Prostate gland (tissue), 2 donors: ENCODE measurements around the gene PEX11A. TPM values are rescaled to one million over a fixed set of nuclear protein-coding genes. Genes with fewer than 3 reads are reported as not detected.

Experiments
- DNase-seq: peaks from one replicate; pipeline ENCODE4 v3.0.0-alpha.2; 2019; ENCODE audit warnings: low spot score
- H3K27ac ChIP-seq, 2 donors: fragments of 200-600 bp; sonication (generic); 2 replicates each; pipeline ENCODE4 v1.5.1; 2017 to 2019
- H3K27me3 ChIP-seq: fragments of 200-600 bp; sonication (generic); replicated peaks from 2 replicates; pipeline ENCODE4 v1.5.1; 2019; ENCODE audit not compliant: insufficient read depth
- H3K36me3 ChIP-seq, 2 donors: fragments of 200-600 bp; sonication (generic); 1 replicate in 1 of 2; 2 replicates in 1 of 2; pipeline versions ENCODE4 v1.5.1 to v1.8.1; 2017 to 2019
- H3K4me1 ChIP-seq: fragments of 200-600 bp; sonication (generic); replicated peaks from 2 replicates; pipeline ENCODE4 v1.5.1; 2019
- H3K4me3 ChIP-seq, 2 donors: fragments of 200-600 bp; sonication (generic); 2 replicates each; pipeline ENCODE4 v1.5.1; 2017 to 2019
- H3K9me3 ChIP-seq: fragments of 200-600 bp; sonication (generic); 2 replicates; pipeline ENCODE4 v1.5.1; 2017
- CTCF ChIP-seq, 4 experiments: fragments of 200-600 bp in 2 of 4; fragments of 450-650 bp in 2 of 4; sonication (generic) in 2 of 4; IDR thresholded peaks; 1 replicate in 3 of 4; 2 replicates in 1 of 4; pipeline ENCODE4 v1.5.1; 2016 to 2019; ENCODE audit warnings: antibody characterized with exemption in 4 of 4, mild to moderate bottlenecking in 2 of 4, moderate library complexity in 2 of 4
- POLR2A ChIP-seq: fragments of 450-650 bp; IDR thresholded peaks from one replicate; pipeline ENCODE4 v1.6.1; 2016; ENCODE audit warnings: antibody characterized with exemption, mild to moderate bottlenecking
- POLR2AphosphoS5 ChIP-seq: sonication (generic); formaldehyde crosslinking; IDR thresholded peaks from one replicate; pipeline ENCODE4 v1.6.1; 2017; ENCODE audit warnings: antibody characterized with exemption
- WGBS: methylation state at CpG from one replicate; pipeline ENCODE4 v1.1.5; 2018; 5-methylcytosine and 5-hydroxymethylcytosine counted together
- intact Hi-C: fragments of 100-400 bp; cut with DNase I; formaldehyde crosslinking; loops from one replicate; pipeline ENCODE4 v1.14.2; 2022
- total RNA-seq, 2 donors: library from RNA; depleted of rRNA; stranded (reverse); fragments of >200 nt; gene quantifications; one replicate each; pipeline ENCODE4 v1.1.0, GENCODE V29; 2016

PEX11A gene
- total RNA-seq, 2 donors from 2014 or later: 13.5 to 23.3 TPM

GRCh38 chr15:89673165-89673512, 17.4 kb downstream of the PEX11A start:
- DNase-seq: no peak
- H3K4me3 ChIP-seq: no peak overlapping the region
- H3K4me1 ChIP-seq: no peaks in the 10 kb centered on the region
- intact Hi-C loops: no loop called here
- H3K27me3 ChIP-seq: no peaks in the 10 kb centered on the region
- no peaks in the 10 kb centered on the region for H3K9me3 ChIP-seq
- 68% methylated on average over 12 of the region's 12 CpGs for WGBS
- no peaks in the 10 kb centered on the region for H3K36me3 ChIP-seq
- H3K27ac ChIP-seq: no peak overlapping the region
- TF ChIP-seq POLR2AphosphoS5 (no peak), CTCF (IDR thresholded peaks at IDR 0.05) (no peak), POLR2A (no peak)

- TF ChIP-seq POLR2AphosphoS5 (no peak), POLR2A (no peak), CTCF (IDR thresholded peaks at IDR 0.05) (no peak)
- no peak for DNase-seq
- 88% methylated on average over 12 of the region's 12 CpGs for WGBS
- no peaks in the 10 kb centered on the region for H3K27me3 ChIP-seq
- no peaks in the 10 kb centered on the region for H3K9me3 ChIP-seq
- H3K4me3 ChIP-seq: no peak overlapping the region
- H3K4me1 ChIP-seq: no peaks in the 10 kb centered on the region
- no peaks in the 10 kb centered on the region for H3K36me3 ChIP-seq
- H3K27ac ChIP-seq: no peak overlapping the region
- intact Hi-C loops: no loop called here
These were observed 18.1 kb downstream of the PEX11A start for GRCh38 chr15:89672221-89673164.

- DNase-seq: no peak
- Histone ChIP-seq H3K27ac (no peak overlapping the region), H3K27me3 (no peaks in the 10 kb centered on the region), H3K4me3 (no peak overlapping the region), H3K36me3 (no peaks in the 10 kb centered on the region), H3K4me1 (no peaks in the 10 kb centered on the region), H3K9me3 (no peaks in the 10 kb centered on the region)
- intact Hi-C loops: no loop called here
- 28% methylated on average over 4 of the region's 4 CpGs for WGBS
- TF ChIP-seq POLR2AphosphoS5 (no peak), CTCF (IDR thresholded peaks at IDR 0.05) (no peak), POLR2A (no peak)
These were observed 18.9 kb downstream of the PEX11A start for GRCh38 chr15:89671687-89672086.

- no peaks in the 10 kb centered on the region for H3K27me3 ChIP-seq
- 74% methylated on average over 12 of the region's 12 CpGs for WGBS
- H3K9me3 ChIP-seq: no peaks in the 10 kb centered on the region
- H3K4me1 ChIP-seq: no peaks in the 10 kb centered on the region
- TF ChIP-seq POLR2A (no peak), POLR2AphosphoS5 (no peak), CTCF (IDR thresholded peaks at IDR 0.05) (no peak)
- intact Hi-C loops: no loop called here
- no peak overlapping the region for H3K27ac ChIP-seq
- DNase-seq: no peak
- no peak overlapping the region for H3K4me3 ChIP-seq
- H3K36me3 ChIP-seq: no peaks in the 10 kb centered on the region
These were observed 19.5 kb downstream of the PEX11A start for GRCh38 chr15:89670971-89671560.

GRCh38 chr15:89669941-89670340, 20.6 kb downstream of the PEX11A start:
- Histone ChIP-seq H3K36me3 (no peaks in the 10 kb centered on the region), H3K27me3 (no peaks in the 10 kb centered on the region), H3K4me1 (no peaks in the 10 kb centered on the region), H3K9me3 (no peaks in the 10 kb centered on the region), H3K27ac (no peak overlapping the region), H3K4me3 (no peak overlapping the region)
- DNase-seq: no peak
- 96% methylated on average over 15 of the region's 15 CpGs for WGBS
- TF ChIP-seq CTCF (IDR thresholded peaks at IDR 0.05): no peak
- intact Hi-C loops: no loop called here
